Mononuclear cell (primary cell): ENCODE data around the gene MID1. TPM values are rescaled to one million over a fixed set of nuclear protein-coding genes. Genes with fewer than 3 reads are reported as not detected.

Source experiments
- H3K27me3 ChIP-seq: 2 replicates; pipeline ENCODE4 v1.6.0; 2011; ENCODE audit warnings: low read length, control low read depth; ENCODE audit not compliant: insufficient read depth
- H3K4me1 ChIP-seq: 2 replicates; pipeline ENCODE4 v1.5.1; 2011; ENCODE audit warnings: mild to moderate bottlenecking, low read length, control low read depth; ENCODE audit not compliant: insufficient read depth
- H3K4me3 ChIP-seq: 2 replicates; pipeline ENCODE4 v1.5.1; 2011; ENCODE audit warnings: mild to moderate bottlenecking, low read length, moderate library complexity
- H3K9me3 ChIP-seq: 2 replicates; pipeline ENCODE4 v1.5.1; 2011; ENCODE audit warnings: low read depth, mild to moderate bottlenecking, control low read depth, low read length
- total RNA-seq: library from RNA; depleted of rRNA; stranded (reverse); fragments of >200 nt; gene quantifications from one replicate; pipeline ENCODE4 v1.2.3, GENCODE V29; 2012

The MID1 gene
- total RNA-seq, 1 donor, result under 0.01 TPM

DNA sequence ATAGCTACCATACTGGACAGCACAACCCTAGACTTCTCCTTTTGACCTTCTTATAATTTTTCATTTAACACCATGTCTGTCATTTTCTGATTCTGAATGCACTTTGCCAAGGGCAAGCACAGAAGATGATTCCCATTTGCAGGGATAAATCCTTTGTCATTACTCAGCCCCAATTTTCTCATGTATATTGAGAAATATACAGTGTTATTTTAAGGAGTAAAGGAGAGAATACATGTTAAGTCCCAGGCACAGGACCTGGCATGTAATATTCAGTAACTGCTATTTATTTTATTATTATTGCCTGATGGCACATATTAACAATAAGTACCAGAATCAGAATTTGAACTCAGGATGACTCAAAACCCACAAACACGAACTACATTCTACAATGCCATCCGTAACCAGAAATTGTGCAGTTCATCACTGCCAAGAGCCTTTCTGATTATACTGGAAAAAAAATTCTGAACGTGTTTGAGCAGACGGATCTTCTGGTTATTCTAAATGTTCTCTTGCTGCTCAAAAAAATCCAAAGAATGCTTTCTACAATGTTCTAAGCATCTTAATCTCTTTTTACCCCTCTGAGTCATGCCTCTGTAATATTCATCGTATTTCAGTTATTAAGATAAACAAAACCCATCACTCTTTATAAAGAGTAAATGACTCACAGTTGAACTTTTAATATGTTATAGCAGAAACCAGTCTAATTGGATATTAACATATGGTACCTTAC is 170.0 kb downstream of the MID1 start:
- no peaks in the 10 kb centered on the region for H3K27me3 ChIP-seq
- no peaks in the 10 kb centered on the region for H3K9me3 ChIP-seq
- no peaks in the 10 kb centered on the region for H3K4me1 ChIP-seq
- no peak overlapping the region for H3K4me3 ChIP-seq

- H3K9me3 ChIP-seq, result no peaks in the 10 kb centered on the region
- H3K4me3 ChIP-seq, result no peak overlapping the region
- H3K27me3 ChIP-seq, result no peaks in the 10 kb centered on the region
- no peaks in the 10 kb centered on the region for H3K4me1 ChIP-seq
These were observed 172.7 kb downstream of the MID1 start for GRCh38 chrX:10447564-10448214.

GRCh38 chrX:10444204-10444603 is 176.2 kb downstream of the MID1 start:
- no peak overlapping the region for H3K4me3 ChIP-seq
- H3K27me3 ChIP-seq, result no peaks in the 10 kb centered on the region
- no peaks in the 10 kb centered on the region for H3K9me3 ChIP-seq
- no peaks in the 10 kb centered on the region for H3K4me1 ChIP-seq

GRCh38 chrX:10441464-10441863 is 178.9 kb downstream of the MID1 start:
- Histone ChIP-seq H3K4me1 (no peaks in the 10 kb centered on the region), H3K4me3 (no peak overlapping the region), H3K9me3 (no peaks in the 10 kb centered on the region), H3K27me3 (no peaks in the 10 kb centered on the region)

- H3K9me3 ChIP-seq, result no peaks in the 10 kb centered on the region
- no peaks in the 10 kb centered on the region for H3K27me3 ChIP-seq
- no peaks in the 10 kb centered on the region for H3K4me1 ChIP-seq
These were observed 187.0 kb downstream of the MID1 start for GRCh38 chrX:10433296-10433965.

DNA sequence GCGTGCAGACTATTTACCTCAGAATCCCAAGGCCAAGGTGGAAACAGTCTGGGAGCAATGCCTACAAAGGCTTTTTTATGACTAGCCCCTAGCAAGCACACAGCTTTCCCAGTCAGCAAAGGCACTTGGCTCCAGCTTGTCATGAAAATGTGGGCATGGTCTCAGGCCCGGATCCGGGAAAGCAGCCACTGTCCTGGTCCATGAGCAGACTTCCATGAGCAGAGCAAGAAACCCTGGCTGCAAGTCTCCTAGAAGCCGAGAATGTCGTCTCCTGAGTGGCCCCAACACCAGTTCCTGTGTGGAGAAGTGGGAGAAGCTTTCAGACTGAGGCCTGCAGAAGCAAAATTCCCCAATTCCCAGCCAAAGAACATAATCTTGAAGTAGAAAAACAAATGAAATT is 190.5 kb downstream of the MID1 start:
- Histone ChIP-seq H3K4me3 (no peak overlapping the region), H3K9me3 (no peaks in the 10 kb centered on the region), H3K4me1 (no peaks in the 10 kb centered on the region), H3K27me3 (no peaks in the 10 kb centered on the region)

More at GRCh38 chrX:10433296-10433965, 187.0 kb downstream of the MID1 start:
- no peak overlapping the region for H3K4me3 ChIP-seq

- H3K4me1 ChIP-seq, result no peaks in the 10 kb centered on the region
- no peak overlapping the region for H3K4me3 ChIP-seq
- H3K27me3 ChIP-seq, result no peaks in the 10 kb centered on the region
- H3K9me3 ChIP-seq, result no peaks in the 10 kb centered on the region
These were observed 193.1 kb downstream of the MID1 start for GRCh38 chrX:10427249-10427648.

DNA sequence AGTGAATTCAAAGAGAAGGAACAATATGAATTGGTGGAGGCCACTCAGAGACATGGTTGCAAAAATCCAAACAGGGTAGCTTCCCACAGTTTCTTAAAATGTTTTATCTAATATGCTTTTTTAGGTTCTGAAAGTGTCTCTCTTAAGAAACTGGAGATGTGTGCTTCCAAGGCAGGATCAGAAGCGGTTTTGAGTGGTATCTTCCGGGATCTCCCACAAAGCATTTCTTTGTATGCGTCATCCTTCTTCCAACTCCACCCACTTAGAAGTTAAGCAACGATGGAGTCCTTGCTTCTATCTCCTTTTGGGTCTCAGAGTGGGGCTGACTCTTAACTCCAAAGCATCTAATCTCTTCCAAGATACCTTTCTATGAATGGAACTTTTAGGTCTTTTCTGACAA is 196.7 kb downstream of the MID1 start:
- no peaks in the 10 kb centered on the region for H3K4me1 ChIP-seq
- no peaks in the 10 kb centered on the region for H3K9me3 ChIP-seq
- no peaks in the 10 kb centered on the region for H3K27me3 ChIP-seq
- no peak overlapping the region for H3K4me3 ChIP-seq

DNA sequence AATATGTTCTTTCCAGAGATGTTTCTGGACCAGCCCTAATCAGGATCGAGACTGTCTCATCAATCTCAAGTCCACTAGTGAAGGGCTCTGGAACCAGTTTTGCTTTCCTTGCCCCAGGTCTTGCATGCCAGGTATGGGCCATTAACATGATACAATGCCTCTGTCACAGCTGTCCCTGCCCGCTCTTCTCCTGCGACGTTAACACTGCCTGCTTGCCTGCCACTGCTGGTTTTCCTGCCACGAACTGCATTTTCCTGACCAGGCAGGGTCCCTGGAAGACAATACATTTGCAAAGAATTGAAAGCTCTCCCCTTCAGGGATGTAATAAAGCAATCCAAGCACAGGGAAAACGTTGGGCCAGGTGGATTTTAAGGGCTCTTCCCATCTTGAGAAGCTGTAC is 200.3 kb downstream of the MID1 start:
- Histone ChIP-seq H3K4me3 (no peak overlapping the region), H3K27me3 (no peaks in the 10 kb centered on the region), H3K9me3 (no peaks in the 10 kb centered on the region), H3K4me1 (no peaks in the 10 kb centered on the region)

DNA sequence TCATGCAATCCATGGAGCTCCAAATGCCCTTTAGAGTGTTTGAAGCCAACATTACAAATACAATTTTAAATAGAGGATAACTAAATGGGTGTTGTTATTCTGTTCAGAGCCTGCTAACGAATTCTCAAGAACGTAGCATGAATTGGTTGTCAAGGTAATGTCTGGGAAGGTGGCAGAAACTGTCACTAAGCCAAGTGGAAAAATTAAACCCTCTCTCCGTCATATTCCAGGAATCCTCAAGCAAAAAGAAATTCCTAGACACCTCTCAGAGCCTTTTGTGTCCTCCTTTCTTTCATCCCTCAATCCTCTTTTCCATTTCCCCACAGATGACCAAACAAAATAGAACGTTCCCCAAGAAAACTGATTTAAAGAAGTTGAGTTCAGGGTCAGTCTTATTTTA is 204.0 kb downstream of the MID1 start:
- Histone ChIP-seq H3K9me3 (no peaks in the 10 kb centered on the region), H3K4me1 (no peaks in the 10 kb centered on the region)

GRCh38 chrX:10415306-10416001 is 204.9 kb downstream of the MID1 start:
- Histone ChIP-seq H3K9me3 (no peaks in the 10 kb centered on the region), H3K4me1 (no peaks in the 10 kb centered on the region), H3K27me3 (no peaks in the 10 kb centered on the region), H3K4me3 (no peak overlapping the region)

More for the DNA sequence above, 204.0 kb downstream of the MID1 start:
- Histone ChIP-seq H3K4me3 (no peak overlapping the region), H3K27me3 (no peaks in the 10 kb centered on the region)

DNA sequence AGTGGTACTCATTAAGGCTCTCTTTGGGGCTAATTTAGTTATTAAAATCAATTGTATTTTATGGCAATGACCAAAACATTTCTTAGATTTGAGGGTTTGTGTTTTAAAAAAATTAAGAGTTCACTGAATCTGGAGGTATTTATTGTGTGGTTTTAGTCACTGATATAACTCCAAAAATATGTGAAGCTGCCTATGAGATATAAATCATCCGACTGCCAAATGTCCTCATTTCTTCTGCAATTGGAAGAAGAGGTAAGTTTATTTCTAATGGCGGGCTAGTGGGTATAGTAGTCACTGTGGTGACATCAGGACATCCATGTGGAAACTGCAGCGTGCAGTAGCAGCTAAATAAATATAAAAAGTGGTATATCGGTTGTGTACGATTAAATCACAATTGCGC is 205.5 kb downstream of the MID1 start:
- no peak overlapping the region for H3K4me3 ChIP-seq
- H3K9me3 ChIP-seq, result no peaks in the 10 kb centered on the region
- H3K27me3 ChIP-seq, result no peaks in the 10 kb centered on the region
- no peaks in the 10 kb centered on the region for H3K4me1 ChIP-seq

GRCh38 chrX:10414156-10414824 is 206.1 kb downstream of the MID1 start:
- no peaks in the 10 kb centered on the region for H3K4me1 ChIP-seq
- H3K27me3 ChIP-seq, result no peaks in the 10 kb centered on the region
- H3K4me3 ChIP-seq, result no peak overlapping the region
- no peaks in the 10 kb centered on the region for H3K9me3 ChIP-seq

GRCh38 chrX:10404436-10404835 is 215.9 kb downstream of the MID1 start:
- no peak overlapping the region for H3K4me3 ChIP-seq
- H3K4me1 ChIP-seq, result no peaks in the 10 kb centered on the region
- H3K9me3 ChIP-seq, result no peaks in the 10 kb centered on the region
- no peaks in the 10 kb centered on the region for H3K27me3 ChIP-seq

DNA sequence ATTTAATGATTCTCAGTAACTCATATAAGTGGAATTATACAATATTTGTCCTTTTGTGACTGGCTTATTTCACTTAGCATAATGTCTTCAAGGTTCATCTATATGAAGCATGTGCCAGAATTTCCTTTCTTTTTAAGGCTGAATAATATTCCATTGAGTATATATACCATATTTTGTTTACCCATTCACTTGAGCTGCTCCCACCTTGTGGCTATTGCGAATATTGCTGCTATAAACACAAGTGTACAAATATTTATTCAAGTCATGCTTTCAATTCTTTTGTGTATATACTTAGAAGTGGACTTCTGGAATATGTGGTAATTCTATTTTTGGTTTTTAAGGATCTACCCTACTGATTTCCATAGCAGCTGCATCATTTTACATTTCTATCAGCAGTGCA is 219.1 kb downstream of the MID1 start:
- no peaks in the 10 kb centered on the region for H3K9me3 ChIP-seq
- no peaks in the 10 kb centered on the region for H3K27me3 ChIP-seq
- H3K4me1 ChIP-seq, result no peaks in the 10 kb centered on the region
- H3K4me3 ChIP-seq, result no peak overlapping the region
